IPS-18c (cell line): ENCODE data around the gene SLX4IP.
"Not testable (repeated sequence)": the region's sequence is repeated elsewhere in the genome, so short reads cannot be mapped to it uniquely, and the experiment has no call there.

Source experiments
- H3K4me3 ChIP-seq: 2 replicates; pipeline ENCODE4 v1.7.0; 2013; ENCODE audit warnings: low read depth, mild to moderate bottlenecking, low read length, moderate library complexity; ENCODE audit not compliant: insufficient read depth
- H3K9me3 ChIP-seq: one replicate; pipeline ENCODE4 v1.6.1; 2013; ENCODE audit warnings: mild to moderate bottlenecking, low read length, moderate library complexity; ENCODE audit not compliant: control insufficient read depth, insufficient read depth

SLX4IP gene

DNA sequence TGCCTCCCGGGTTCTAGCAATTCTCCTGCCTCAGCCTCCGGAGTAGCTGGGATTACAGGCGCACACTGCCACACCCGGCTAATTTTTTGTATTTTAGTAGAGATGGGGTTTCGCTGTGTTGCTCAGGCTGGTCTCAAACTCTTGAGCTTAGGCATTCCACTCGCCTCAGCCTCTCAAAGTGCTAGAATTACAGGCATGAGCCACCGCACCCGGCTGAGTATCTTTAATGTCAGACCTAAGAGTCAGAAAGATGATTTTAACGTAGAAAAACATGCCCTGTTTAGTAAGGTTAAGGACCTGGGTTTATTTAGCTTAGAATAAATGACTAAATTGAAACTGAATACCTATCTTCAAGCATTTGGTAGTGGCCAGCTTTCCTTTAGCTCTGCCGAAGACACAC is 155.3 kb downstream of the SLX4IP start:
- not testable (repeated sequence) for H3K9me3 ChIP-seq, H3K4me3 ChIP-seq

DNA sequence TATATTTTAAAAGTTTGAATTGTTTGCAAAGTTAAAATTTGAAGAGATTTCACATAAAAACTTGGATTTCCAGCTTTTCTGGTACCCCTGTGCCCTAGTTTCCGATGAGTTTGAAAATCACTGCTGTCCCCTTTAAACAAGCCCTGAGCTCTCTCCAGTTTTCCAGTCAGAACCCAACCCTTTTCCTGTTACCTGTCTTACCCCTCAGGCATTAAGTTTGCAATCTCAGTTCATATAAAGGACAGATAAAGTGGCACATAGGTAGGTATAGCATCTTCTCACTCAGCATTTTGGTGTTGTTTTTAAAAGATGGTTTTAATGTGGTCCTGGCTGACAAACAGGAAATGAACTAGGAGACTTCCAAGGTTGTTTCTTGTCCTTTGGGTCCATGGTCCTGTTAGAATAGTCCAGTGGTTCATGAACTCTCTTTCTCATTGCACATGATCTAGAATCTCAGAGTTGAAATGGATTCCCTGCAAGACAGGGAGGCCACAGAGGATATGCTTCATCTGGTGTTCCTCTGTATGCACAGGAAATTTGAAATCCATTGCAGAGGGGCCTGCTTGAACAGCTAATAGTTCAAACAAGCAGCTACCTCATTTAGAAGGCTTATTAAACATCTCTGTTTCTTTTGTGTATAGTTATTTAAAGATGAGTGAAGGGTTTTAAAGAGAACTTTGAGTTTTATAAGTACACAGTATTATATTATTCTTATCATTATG is 156.0 kb downstream of the SLX4IP start:
- Histone ChIP-seq H3K9me3 (peaks cover 3% of the 10 kb centered on the region), H3K4me3 (no peak overlapping the region)

DNA sequence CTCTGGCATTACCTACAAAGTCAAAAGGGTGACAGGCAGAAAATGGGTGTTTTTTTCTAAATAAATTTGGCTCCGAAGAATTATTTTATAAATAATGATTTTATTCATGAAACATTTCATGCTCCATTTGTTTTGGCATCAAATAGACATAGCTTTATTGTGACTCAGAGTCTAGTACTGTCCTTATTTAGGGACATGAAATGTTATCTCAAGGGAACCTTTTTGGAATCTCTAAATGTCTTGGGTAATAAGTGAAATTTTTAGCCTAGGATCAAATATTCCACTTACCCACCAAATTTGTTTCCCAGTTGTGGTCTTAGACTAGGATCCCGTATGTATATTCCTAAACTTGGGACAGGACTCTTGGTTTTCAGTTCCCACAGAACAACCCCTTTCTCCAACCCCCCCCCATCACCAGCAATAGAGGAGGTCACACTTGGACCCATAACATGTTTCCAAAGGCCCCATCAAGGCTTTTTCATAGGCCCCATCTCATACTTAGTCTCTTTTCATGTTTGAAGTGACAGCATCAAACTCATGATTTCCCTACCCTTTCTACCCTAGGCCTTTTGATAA is 156.9 kb downstream of the SLX4IP start:
- H3K9me3 ChIP-seq: peaks cover 3% of the 10 kb centered on the region
- H3K4me3 ChIP-seq: no peak overlapping the region

DNA sequence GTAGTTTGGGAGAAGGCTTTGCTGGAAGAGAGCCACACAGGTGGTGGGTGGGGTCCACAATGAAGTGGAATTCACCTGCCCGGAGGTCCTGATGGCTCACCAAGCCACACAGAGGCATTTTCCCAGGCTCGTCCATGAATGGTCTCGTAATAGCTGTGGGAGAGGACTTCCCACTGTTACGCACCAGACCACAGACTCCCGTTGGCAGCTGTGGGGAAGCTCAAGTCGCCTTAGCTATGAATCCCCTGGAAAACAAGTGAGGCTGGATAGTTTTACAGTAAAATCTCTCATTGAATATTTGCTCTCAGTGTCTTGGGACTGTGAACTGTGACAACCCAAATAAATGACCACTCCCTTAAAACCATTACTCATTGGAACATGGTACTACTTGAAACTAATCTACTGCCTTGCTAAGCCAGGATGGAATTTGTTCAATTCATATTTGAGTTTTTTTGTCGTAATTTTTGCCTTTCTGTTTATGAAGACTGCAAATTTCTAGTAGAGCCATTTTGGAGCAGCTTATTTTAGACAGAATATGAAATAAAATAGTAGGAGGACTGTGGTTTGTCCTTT is 159.3 kb downstream of the SLX4IP start:
- no peak overlapping the region for H3K4me3 ChIP-seq

DNA sequence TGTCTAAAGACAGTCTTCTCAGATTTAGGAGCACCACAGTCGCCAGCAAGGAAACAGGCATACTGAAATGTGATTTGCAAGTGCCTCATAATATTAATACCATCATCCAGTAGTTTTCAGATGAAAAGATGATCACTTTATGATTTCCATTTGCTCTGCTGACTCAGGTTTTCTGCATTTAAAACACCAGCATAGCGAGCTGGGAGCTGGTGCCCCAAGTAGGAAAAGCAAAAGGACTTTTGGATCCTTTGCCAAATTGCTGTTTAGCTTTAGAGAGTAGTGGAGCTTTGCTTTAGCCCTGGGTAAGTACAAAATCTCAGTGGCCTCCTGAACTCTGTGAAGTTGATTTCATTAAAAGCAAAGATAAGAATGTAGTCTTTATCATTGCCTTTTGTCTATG is 160.2 kb downstream of the SLX4IP start:
- H3K9me3 ChIP-seq: peaks cover 3% of the 10 kb centered on the region
- H3K4me3 ChIP-seq: no peak overlapping the region

More for the DNA sequence above, 159.3 kb downstream of the SLX4IP start:
- peaks cover 3% of the 10 kb centered on the region for H3K9me3 ChIP-seq

DNA sequence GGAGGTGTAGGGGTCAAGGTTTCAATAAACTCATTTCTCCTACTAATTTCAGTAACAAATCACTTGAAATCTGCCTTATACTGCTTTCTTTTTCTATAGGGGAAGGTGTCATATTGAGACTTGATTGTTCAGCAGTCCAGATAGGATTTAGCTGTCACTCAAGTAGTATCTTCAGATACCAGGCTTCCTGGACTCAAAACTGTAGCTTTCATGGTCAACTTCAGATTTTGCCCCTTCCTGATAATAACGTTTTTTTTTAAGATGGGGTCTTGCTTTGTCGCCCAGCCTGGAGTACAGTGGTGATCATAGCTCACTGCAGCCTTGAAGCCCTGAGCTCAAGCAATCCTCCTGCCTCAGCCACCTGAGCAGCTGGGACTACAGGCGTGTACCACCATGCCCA is 160.9 kb downstream of the SLX4IP start:
- H3K4me3 ChIP-seq: no peak overlapping the region
- peaks cover 1% of the 10 kb centered on the region for H3K9me3 ChIP-seq

DNA sequence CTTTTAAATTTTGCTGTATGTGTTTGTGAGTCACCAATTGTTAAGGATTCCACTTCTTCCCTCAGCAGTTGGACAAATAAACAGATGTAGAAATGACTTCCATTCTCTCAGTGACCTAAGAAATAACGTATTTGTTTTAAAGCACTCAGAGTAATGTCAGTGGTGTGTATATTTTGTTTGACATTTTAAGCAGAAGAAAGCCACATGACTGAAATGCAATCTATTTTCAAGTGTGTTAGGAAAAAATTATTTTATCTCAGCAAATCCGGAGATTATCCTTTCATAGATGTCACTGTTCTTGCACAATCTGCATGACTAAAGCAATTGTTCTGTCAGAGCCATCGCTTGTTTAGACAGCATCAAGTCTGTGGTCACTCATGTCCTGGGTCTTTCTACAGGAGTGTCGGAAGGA is 161.6 kb downstream of the SLX4IP start:
- Histone ChIP-seq H3K4me3 (no peak overlapping the region), H3K9me3 (no peaks in the 10 kb centered on the region)

DNA sequence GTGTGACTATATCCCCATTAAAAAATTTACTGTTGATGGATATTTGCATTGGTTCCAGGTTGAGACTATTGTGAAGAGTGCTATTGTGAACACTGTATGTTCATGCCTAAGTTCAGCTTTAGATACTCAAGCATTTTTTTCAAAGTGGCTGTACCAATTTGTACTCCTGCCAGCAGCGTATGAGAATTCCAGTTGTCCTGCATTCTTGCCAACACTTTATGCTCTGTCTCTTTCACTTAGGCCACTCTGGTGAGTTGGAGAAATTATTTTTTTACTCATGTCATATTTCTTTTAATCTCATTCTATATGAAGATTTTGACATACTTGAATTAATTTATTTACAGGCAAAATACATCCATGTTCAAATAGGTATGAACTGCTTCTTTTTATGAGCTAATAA is 162.5 kb downstream of the SLX4IP start:
- Histone ChIP-seq H3K9me3 (no peaks in the 10 kb centered on the region), H3K4me3 (no peak overlapping the region)

DNA sequence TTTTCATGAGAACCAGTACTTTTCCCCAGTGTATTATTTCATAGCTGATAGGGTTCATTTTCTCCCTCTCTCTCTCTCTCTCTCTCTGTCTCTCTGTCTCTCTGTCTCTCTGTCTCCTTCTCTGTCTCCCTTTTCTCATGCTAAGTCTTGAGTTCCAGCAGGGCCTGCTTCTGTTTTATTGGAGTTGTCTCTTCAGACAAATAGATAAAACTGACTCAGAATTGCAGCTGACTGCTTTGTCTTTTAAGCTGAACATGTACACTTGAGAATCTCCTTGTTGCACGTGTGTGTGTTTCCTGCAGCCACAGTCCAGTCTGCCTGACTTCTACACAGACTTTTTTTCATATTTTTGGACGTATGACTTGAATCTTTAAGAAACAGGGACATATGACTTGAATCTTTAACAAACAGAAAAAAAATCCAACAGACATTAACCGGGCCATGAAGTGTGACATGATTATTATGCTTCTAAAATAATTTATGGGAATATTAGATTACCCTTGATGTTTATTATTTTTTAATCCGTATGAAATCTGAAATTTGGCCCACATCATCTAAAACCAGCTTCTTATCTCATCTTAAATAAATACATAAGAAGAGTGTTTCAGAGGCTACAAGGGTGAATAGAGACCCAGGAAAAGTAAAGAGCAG is 167.2 kb downstream of the SLX4IP start:
- Histone ChIP-seq H3K9me3 (no peaks in the 10 kb centered on the region), H3K4me3 (no peak overlapping the region)

DNA sequence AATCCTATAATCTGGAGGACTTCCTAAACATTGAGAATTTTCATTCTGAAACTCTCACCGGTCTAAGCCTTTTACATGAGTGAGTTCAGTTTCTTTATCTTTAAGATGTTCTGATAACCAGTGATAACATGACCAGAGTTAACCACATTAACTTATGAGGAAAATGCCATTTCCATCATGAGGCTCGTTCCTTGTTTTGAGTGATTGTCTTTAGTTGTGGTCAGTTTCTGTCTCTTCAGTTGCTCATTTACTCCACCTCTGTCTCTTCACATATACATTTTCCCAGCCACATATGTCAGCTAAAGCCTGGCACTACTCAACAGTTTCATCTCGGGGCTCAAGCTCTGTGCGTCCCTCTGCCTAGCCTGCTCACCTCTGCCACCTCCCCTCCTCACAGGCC is 168.3 kb downstream of the SLX4IP start:
- no peak overlapping the region for H3K4me3 ChIP-seq
- no peaks in the 10 kb centered on the region for H3K9me3 ChIP-seq

DNA sequence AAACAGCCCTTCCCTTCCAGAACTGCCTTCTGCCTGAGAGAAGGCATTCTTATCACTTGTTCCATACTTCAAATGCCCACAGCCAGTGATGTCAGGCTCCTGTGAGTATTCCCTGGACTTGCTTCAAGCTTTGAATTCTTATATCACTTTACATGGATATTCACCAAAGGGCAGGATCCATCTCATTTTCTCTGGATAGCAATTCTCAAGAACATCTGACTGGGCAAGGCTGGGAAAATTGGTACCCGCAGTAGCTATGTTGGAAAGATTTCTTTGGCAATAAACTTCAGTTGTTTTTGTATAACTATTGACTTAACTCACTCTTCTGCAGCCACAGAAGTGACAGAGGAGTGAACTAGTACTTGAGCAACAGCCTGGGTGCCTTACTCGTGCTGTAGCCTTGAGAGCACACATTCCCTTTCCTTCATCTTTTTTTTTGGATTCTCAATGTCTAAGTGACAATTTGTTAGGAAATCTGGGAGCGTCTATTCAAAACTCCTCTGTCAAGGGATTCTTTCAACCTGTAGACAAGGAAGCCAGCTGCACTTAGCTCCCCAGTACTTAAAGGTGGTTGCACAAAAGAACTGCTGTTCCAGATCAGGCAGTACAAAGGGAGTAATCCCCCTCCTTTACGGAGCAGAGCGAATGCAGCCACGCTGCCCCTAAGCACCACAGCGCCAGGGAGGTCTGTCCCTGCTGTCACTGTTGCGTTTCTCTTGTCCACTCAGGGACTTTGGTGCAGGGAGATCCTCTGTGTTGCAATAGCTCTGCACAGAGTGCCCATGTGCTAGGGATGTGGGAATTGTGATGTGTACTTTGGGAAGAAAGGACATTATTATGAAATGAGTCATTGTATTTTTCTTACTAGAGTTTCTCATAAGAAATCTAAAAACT is 169.1 kb downstream of the SLX4IP start:
- H3K9me3 ChIP-seq: no peaks in the 10 kb centered on the region
- no peak overlapping the region for H3K4me3 ChIP-seq

DNA sequence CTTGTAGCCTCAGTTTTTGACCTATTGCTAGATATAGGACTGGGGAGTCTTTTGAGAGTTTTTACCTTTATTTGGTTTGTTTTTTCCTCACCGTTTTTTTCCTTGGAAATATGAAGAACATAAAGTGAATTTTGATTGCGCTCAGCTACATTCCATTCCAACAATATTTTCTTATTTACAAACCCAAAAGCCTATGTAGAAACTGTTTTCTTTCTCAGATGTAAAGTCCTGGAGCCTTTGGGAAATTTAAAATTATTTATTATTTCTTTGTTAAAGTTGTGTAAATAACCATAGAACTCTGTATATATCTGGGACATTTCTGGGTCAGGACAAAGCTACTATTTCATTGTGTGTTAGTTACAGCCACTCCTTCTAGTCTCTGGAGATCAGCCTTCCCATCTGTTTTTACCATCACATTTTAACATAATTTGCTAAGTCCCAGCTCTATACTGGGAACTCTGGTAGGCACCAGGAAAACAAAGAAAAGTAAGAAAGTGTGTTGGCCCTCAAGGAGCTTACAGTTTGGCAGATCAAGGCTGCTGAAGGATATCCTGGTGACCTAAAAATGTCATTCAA is 169.8 kb downstream of the SLX4IP start:
- no peaks in the 10 kb centered on the region for H3K9me3 ChIP-seq
- H3K4me3 ChIP-seq: no peak overlapping the region

DNA sequence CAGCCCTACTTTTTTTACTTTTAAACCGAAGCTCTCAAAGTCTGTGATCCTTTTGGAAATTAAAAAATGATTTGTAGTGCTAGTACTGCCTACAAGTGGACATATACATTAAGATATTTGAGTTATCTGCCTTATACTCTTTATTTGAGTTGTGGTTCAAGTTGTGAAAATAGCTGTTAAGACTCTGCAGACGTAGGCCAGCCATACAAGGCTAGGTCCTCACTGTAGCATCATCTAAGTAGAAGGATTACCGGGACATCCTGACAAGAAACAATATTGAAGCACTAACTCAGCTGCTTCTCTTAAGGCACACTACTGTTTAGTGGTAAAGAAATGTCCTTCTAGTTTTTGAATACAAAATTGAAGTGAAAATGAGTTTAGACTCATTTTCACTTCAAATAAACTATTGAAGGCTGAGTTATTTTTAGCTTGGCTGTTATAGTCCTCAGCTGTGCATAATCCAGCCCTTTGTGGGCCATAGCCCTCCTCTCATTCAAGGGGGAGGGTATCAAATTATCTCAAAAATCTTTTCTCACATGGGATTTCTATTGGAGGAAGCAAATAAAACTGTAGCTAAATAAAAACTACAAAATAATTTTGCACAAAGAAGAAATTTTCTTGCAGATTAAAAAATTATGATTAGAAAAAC is 170.6 kb downstream of the SLX4IP start:
- Histone ChIP-seq H3K4me3 (no peak overlapping the region), H3K9me3 (no peaks in the 10 kb centered on the region)

DNA sequence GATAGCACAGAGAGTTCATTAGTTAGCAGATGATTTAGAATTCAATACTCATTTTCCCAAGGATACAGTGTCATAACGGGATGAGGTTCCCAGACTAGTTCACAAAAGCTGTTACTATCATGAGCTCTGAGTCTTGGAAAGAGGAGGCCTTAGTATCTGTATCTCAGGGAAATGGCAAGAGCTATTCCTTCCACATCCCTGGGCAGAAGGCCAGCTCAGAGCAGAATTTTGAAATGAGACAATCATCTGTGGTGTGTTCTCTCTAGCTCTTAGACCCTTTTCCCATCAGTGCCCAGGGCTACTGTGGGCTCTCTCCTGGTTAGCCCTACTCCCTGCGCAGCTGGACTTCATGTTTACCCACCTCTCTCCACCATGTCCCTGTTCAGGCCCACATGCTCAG is 174.2 kb downstream of the SLX4IP start:
- Histone ChIP-seq H3K9me3 (no peaks in the 10 kb centered on the region), H3K4me3 (no peak overlapping the region)

DNA sequence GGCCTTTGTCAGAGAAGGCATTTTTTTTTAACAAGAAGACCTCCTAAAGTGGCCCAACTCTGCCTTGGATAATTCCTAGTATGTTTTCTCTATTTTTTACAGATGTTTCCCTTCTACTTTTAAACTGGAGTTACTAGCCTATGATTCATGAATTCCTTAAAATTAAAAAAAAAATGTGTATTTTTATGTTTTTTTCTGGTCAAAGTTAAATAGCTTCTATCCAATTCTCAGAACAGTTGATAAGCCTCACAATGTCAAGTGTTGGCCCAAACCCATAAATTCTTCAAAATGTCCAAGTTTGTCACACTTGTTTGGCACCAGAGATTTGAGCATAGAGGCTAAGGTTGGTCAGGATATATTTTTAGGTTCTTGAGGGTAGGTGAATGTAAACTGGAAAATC is 174.7 kb downstream of the SLX4IP start:
- Histone ChIP-seq H3K9me3 (no peaks in the 10 kb centered on the region), H3K4me3 (no peak overlapping the region)

DNA sequence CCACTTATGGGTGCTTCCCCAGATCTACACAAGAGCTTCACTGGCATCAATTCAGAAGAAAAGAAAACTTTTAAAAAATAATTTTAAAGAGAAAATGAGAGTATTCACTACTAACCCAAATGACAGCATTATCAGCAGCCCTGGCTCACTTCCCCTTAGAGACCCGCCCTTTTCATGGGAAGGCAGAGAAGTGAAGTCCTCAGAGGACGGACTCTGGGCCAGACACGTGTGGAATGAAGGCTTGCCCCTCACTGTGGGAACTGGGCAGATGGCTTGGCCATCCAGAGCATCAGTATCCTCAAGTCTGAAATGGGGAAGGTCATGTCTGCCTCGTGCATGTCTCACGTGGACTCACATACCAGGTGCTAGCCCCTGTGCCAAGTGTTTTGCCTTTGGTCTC is 175.1 kb downstream of the SLX4IP start:
- Histone ChIP-seq H3K4me3 (no peak overlapping the region), H3K9me3 (no peaks in the 10 kb centered on the region)

DNA sequence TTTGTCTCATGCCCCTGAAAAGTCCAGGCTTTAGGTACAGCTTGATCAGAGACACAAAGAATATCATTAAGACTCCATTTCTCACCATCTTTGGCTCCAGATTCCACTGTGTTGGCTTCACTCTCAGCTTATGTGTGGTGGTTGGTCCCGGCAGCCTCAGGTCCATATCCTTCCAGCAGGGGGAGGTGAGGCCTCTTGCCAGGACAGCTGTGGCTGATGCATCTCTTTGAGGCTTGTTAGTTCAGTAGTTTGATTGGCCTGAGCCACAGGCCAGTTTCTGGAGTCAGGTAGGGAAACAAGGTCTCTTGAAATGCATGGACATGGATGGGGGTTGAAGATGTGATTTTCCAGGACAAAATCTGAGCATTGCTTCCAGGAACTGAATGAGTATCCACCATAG is 176.3 kb downstream of the SLX4IP start:
- Histone ChIP-seq H3K9me3 (no peaks in the 10 kb centered on the region), H3K4me3 (no peak overlapping the region)
